ENCODE measurements around the gene AGO1.
"Not testable (repeated sequence)": the region's sequence is repeated elsewhere in the genome, so short reads cannot be mapped to it uniquely, and the experiment has no call there.

Gene AGO1

GRCh38 chr1:35939484-35939883, 56.5 kb downstream of the AGO1 start:
- no peak overlapping the region for H3K27ac ChIP-seq
- H3K4me3 ChIP-seq: no peak overlapping the region
- no peak for DNase-seq (ENCODE audit: low spot score)
- TF ChIP-seq CTCF (IDR thresholded peaks at IDR 0.05): no peak

DNA sequence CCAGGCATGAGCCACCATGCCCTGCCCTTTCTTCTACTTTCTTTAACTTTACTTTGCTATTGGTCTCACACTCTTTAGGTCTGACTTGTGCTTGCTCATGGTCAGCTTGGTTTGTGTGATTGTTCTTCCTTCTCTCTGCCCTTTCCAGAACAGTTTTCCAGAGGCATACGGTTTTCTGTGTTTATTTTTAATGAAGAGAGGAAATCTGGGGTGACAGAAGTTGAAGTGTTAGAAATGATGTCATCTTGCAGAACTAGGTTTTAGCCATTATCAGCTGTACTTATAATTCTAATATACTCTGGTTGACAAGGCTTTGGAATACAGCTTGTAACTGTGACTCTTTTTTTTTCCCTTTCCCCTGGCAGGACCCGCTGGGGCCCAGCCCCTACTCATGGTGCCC, 62.3 kb downstream of the AGO1 start:
- DNase-seq (ENCODE audit: low spot score): no peak
- no peak for TF ChIP-seq CTCF (IDR thresholded peaks at IDR 0.05)
- Histone ChIP-seq H3K4me3 (no peak overlapping the region), H3K27ac (no peak overlapping the region)

GRCh38 chr1:35947547-35947946, 64.5 kb downstream of the AGO1 start:
- DNase-seq (ENCODE audit: low spot score): no peak
- no peak overlapping the region for H3K27ac ChIP-seq
- no peak overlapping the region for H3K4me3 ChIP-seq
- no peak for TF ChIP-seq CTCF (IDR thresholded peaks at IDR 0.05)

- no peak overlapping the region for H3K27ac ChIP-seq
- no peak for DNase-seq (ENCODE audit: low spot score)
- H3K4me3 ChIP-seq: no peak overlapping the region
- no peak for TF ChIP-seq CTCF (IDR thresholded peaks at IDR 0.05)
Observed at GRCh38 chr1:35958558-35958957, 75.5 kb downstream of the AGO1 start.

DNA sequence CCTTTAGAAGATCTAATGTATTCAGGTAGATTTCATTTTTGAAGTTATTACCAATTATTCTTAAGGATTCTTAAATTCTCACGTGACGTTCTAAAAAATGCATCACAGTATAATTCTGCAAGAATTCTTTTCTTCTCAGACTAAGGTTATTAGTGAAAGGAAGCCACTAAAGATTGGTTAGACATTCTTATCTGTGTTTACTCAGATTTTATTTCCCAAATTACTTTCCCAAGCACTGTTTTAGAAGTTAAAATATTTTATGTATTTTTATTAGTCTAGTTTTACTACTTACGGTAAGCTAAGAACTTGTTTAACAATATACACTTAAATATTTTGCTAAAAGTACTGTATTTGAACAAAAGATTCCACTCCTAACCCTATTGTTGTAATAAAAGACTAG, 76.3 kb downstream of the AGO1 start:
- no peak for DNase-seq (ENCODE audit: low spot score)
- no peak for TF ChIP-seq CTCF (IDR thresholded peaks at IDR 0.05)
- H3K27ac ChIP-seq: no peak overlapping the region
- no peak overlapping the region for H3K4me3 ChIP-seq

- Histone ChIP-seq H3K27ac (no peak overlapping the region), H3K4me3 (no peak overlapping the region)
- DNase-seq (ENCODE audit: low spot score): no peak
- TF ChIP-seq CTCF (IDR thresholded peaks at IDR 0.05): no peak
Observed at GRCh38 chr1:35962952-35963351, 79.9 kb downstream of the AGO1 start.

DNA sequence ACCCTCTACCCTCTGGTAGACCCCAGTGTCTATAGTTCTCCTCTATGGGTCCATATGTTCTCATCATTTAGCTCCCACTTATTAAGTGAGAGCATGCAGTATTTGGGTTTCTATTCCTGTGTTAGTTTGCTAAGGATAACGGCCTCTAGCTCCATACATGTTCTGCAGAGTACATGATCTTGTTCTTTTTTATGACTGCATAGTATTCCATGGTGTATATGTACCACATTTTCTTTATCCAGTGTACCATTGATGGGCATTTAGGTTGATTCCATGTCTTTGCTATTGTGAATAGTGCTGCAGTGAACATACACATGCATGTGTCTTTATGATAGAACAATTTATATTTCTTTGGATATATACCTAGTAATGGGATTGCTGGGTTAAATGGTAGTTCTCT, 81.3 kb downstream of the AGO1 start:
- H3K4me3 ChIP-seq; DNase-seq (ENCODE audit: low spot score); H3K27ac ChIP-seq: not testable (repeated sequence)

DNA sequence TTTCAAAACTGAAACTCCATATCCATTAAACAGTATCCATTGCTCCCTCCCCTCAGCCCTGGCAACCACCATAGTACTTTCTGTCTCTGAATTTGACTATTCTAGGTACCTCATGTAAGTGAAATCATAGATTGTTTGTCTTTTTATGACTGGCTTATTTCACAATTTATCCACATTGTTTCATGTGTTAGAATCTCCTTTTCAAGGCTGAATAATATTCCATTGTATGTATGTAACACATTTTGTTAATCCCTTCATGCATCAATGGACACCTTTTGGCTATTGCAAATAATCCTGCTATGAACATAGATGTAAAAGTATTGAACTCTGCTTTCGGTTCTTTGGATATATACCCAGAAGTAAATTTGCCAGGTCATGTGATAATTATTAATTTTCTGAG, 85.4 kb downstream of the AGO1 start:
- no peak overlapping the region for H3K4me3 ChIP-seq
- no peak overlapping the region for H3K27ac ChIP-seq
- no peak for DNase-seq (ENCODE audit: low spot score)
- no peak for TF ChIP-seq CTCF (IDR thresholded peaks at IDR 0.05)

All from coronary artery (tissue), 2 donors.